Activated CD4-positive, alpha-beta memory T cell treated with anti-CD3 and anti-CD28 coated beads for 36 hours (primary cell): ENCODE results near the gene KRT79. TPM values are rescaled to one million over a fixed set of nuclear protein-coding genes. Genes with fewer than 3 reads are reported as not detected.
"Not testable (repeated sequence)": the region's sequence is repeated elsewhere in the genome, so short reads cannot be mapped to it uniquely, and the experiment has no call there.

Experiments used
- CTCF ChIA-PET: fragments of 350-600 bp; sonication (Branson Sonifier 250); formaldehyde crosslinking; loops from one replicate; lab custom pipeline; 2021; ENCODE audit warnings: antibody characterized with exemption, inconsistent platforms; lab: Charles Lee
- POLR2A ChIA-PET: fragments of 350-600 bp; sonication (Branson Sonifier 250); formaldehyde crosslinking; loops from one replicate; lab custom pipeline; 2021; ENCODE audit warnings: antibody characterized with exemption; lab: Charles Lee
- DNase-seq: peaks from one replicate; pipeline ENCODE4 v3.0.0-alpha.2; 2020
- H3K27ac Mint-ChIP-seq: one replicate; pipeline ENCODE4 v1.8.0; 2021; ENCODE audit warnings: mixed read lengths
- H3K27me3 Mint-ChIP-seq: one replicate; pipeline ENCODE4 v1.8.0; 2021; ENCODE audit warnings: mixed read lengths
- H3K36me3 Mint-ChIP-seq: one replicate; pipeline ENCODE4 v1.8.0; 2021; ENCODE audit warnings: mixed read lengths
- H3K4me1 Mint-ChIP-seq: one replicate; pipeline ENCODE4 v1.8.0; 2021; ENCODE audit warnings: low read depth, mixed read lengths
- H3K4me3 Mint-ChIP-seq: one replicate; pipeline ENCODE4 v1.8.0; 2021; ENCODE audit warnings: mild to moderate bottlenecking, mixed read lengths
- H3K9me3 Mint-ChIP-seq: one replicate; pipeline ENCODE4 v1.8.0; 2021; ENCODE audit warnings: mixed read lengths
- intact Hi-C: fragments of 100-400 bp; cut with micrococcal nuclease; formaldehyde crosslinking; loops from one replicate; pipeline ENCODE4 v1.15.1; 2023
- total RNA-seq, 2 experiments: library from RNA; stranded (reverse); gene quantifications; one replicate each; pipeline ENCODE4 v1.2.3, GENCODE V29; 2021

The KRT79 gene
- total RNA-seq, 2 experiments from 2014 or later: not detected

DNA sequence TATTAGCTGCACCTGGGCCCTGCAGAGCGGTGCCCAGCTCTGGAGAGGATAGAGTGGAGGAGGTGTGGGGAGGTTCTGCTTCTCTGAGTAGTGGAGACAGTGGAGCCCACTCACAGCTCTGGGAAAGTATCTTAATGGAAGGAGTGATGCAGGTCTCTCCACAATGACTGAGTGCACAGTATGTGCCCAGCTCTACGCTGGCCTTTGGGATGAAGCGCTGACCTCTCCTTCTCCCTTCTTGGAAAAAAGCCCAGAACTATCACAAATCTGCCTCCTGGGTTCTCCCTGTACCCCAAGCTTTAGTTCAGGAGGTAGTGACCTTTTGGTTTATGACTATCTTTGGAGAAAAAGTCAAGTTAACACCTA, 37.7 kb downstream of the KRT79 start:
- H3K4me3 Mint-ChIP-seq: no peak overlapping the region
- H3K27ac Mint-ChIP-seq: no peak overlapping the region
- H3K36me3 Mint-ChIP-seq: no peaks in the 10 kb centered on the region
- ChIA-PET POLR2A (no interaction called here), CTCF (no interaction called here)
- no peak for DNase-seq
- H3K9me3 Mint-ChIP-seq: no peaks in the 10 kb centered on the region
- H3K4me1 Mint-ChIP-seq: no peaks in the 10 kb centered on the region
- peaks cover 4% of the 10 kb centered on the region for H3K27me3 Mint-ChIP-seq
- intact Hi-C loops: no loop called here

DNA sequence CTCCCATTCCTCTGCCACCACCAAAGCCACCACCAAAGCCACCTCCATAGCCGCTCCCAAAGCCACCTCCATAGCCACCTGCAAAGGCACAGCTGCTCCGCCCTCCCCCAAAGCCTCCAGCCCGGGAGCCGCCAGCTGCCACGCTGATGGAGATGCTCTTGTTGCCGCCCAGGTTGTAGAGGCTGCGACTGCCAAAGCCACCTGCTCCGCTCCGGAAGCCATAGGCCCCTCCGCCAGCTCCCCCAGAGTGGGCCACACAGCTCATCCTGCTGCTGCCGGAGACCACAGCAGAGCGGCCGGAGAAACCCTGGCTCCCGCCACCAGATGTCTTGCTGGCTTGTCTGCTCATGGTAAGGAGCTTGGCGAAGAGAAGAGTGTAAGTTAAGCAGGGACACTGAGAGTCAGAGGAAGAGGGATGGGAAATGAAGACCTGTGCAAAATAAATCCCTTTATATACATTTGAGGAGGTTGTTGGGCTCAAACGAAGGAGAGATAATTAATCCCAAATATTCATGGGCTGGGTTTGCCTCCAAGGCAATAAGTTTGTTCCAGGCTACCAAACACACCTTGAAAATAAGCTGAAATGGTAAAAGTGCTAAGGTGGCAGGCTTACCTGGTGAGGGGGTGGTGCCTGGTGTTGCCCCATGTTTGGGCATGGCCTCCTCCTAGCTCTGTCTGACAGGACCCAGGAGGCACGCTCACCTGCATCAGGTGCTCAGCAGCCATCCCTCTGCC, 38.2 kb downstream of the KRT79 start, which contains the start of gene KRT3:
TSS of gene KRT3 (minus strand) at position 424 of the 735 bp plus-strand sequence. CDS start at position 349, 75 bp downstream.
- DNase-seq: no peak
- Mint-ChIP-seq H3K27ac (no peak within 1 kb of the TSS), H3K9me3 (no peaks in the 10 kb centered on the region), H3K4me3 (no peak within 1 kb of the TSS), H3K27me3 (peaks cover 4% of the 10 kb centered on the region), H3K36me3 (no peaks in the 10 kb centered on the region), H3K4me1 (no peaks in the 10 kb centered on the region)
- POLR2A ChIA-PET: no interaction called here
- CTCF ChIA-PET: no interaction called here
- intact Hi-C loops: no loop called here

GRCh38 chr12:52795332-52795674, 38.8 kb downstream of the KRT79 start:
- intact Hi-C loops, DNase-seq, H3K27me3 Mint-ChIP-seq, H3K27ac Mint-ChIP-seq, H3K4me3 Mint-ChIP-seq, H3K36me3 Mint-ChIP-seq, POLR2A ChIA-PET, H3K9me3 Mint-ChIP-seq, H3K4me1 Mint-ChIP-seq: not testable (repeated sequence)
- CTCF ChIA-PET: interaction anchor here (1.2 kb wide), 1 partner anchor 84 kb away, joined by 3 read pairs; no protein-coding TSS in a partner anchor

- Mint-ChIP-seq H3K36me3 (no peaks in the 10 kb centered on the region), H3K27ac (no peak overlapping the region), H3K9me3 (no peaks in the 10 kb centered on the region), H3K4me1 (peaks cover 3% of the 10 kb centered on the region), H3K4me3 (no peak overlapping the region), H3K27me3 (peaks cover 12% of the 10 kb centered on the region)
- no peak for DNase-seq
- POLR2A ChIA-PET: no interaction called here
- CTCF ChIA-PET: interaction anchor here (1.2 kb wide), 1 partner anchor 85 kb away, joined by 3 read pairs; no protein-coding TSS in a partner anchor
- intact Hi-C loops: no loop called here
These were observed 39.4 kb downstream of the KRT79 start for GRCh38 chr12:52794479-52795331.

DNA sequence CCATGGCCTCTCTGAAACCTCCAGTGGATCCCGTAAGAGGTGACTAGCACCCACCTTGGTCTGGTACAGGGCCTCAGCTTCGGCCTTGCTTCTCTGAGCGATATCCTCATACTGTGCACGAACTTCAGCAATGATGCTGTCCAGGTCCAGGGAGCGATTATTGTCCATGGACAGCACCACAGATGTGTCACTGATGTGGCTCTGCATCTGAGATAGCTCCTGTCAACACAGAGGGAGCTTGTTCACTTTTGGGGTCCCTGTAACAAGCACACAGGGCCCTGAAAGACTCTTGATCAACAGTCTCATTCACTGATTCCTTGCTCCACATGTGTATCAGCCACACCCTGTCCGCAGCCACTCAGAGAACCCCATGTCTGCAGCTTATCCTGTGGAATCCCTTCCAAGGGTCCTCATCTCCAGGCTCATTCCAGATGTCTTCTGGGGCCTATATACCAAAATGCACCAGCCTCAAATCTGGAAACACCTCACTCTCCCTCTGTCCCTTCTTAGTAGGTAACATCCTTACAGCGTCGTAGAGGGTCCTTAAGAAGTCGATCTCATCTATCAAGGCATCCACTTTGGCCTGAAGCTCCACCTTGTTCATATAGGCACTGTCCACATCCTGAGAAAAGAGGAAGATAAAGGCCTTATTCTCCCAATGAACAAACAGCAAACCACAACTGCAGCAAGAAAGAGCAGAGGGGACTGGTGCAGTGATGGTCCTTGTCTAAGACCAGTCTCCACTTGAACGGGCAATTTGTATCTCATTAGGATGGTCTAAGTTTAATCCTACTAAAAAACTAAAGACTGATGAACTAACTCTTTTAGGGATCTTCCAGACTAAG, 41.7 kb downstream of the KRT79 start:
- ChIA-PET CTCF (no interaction called here), POLR2A (no interaction called here)
- Mint-ChIP-seq H3K4me1 (peaks cover 3% of the 10 kb centered on the region), H3K9me3 (no peaks in the 10 kb centered on the region), H3K4me3 (no peak overlapping the region), H3K27ac (no peak overlapping the region), H3K27me3 (peaks cover 21% of the 10 kb centered on the region), H3K36me3 (no peaks in the 10 kb centered on the region)
- intact Hi-C loops: no loop called here
- no peak for DNase-seq

DNA sequence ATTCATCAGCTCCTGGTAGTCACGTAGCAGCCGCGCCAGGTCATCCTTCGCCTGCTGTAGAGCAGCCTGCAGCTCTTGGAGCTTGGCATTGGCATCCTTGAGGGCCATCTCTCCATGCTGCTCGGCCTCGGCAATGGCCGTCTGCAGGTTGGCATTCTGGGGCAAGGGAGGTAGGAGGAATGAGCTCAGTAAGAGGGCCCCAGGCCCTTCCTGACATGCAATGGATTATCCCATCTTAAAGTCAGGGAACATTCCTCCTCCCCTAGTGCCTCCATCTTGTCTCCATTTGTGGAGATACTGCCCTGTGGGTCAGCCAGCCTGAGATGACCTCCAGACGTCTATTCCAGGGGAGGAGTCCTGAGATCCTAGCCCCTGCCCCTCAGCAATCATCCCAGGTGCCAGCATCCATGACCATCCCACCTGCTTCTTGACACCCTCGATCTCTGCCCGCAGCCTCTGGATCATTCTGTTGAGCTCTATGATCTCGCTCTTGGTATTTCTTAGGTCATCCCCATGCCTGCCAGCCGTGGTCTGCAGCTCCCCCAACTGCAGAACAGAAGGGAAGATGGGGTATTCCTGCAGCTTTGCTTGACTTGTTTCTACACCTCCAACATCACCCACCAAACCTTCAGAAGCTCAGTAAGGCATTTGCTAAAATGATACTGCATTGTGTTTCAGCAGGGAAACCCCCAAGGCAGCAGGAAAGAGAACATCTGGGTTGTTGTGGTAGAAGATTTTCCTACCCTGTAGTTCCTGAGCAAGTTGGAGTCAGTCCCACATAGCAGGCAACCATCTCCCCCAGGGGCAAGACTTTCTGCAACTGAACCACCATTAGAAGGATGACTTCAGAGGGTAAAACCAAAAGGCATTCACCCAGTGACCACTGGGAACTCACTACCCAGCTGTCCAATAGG, 42.6 kb downstream of the KRT79 start:
- no peaks in the 10 kb centered on the region for H3K9me3 Mint-ChIP-seq
- no peaks in the 10 kb centered on the region for H3K36me3 Mint-ChIP-seq
- intact Hi-C loops: no loop called here
- POLR2A ChIA-PET: no interaction called here
- no peak overlapping the region for H3K4me3 Mint-ChIP-seq
- peaks cover 3% of the 10 kb centered on the region for H3K4me1 Mint-ChIP-seq
- CTCF ChIA-PET: no interaction called here
- no peak overlapping the region for H3K27ac Mint-ChIP-seq
- DNase-seq: no peak
- peaks cover 21% of the 10 kb centered on the region for H3K27me3 Mint-ChIP-seq

- no peaks in the 10 kb centered on the region for H3K36me3 Mint-ChIP-seq
These were observed 43.5 kb downstream of the KRT79 start for GRCh38 chr12:52790427-52791270.

DNA sequence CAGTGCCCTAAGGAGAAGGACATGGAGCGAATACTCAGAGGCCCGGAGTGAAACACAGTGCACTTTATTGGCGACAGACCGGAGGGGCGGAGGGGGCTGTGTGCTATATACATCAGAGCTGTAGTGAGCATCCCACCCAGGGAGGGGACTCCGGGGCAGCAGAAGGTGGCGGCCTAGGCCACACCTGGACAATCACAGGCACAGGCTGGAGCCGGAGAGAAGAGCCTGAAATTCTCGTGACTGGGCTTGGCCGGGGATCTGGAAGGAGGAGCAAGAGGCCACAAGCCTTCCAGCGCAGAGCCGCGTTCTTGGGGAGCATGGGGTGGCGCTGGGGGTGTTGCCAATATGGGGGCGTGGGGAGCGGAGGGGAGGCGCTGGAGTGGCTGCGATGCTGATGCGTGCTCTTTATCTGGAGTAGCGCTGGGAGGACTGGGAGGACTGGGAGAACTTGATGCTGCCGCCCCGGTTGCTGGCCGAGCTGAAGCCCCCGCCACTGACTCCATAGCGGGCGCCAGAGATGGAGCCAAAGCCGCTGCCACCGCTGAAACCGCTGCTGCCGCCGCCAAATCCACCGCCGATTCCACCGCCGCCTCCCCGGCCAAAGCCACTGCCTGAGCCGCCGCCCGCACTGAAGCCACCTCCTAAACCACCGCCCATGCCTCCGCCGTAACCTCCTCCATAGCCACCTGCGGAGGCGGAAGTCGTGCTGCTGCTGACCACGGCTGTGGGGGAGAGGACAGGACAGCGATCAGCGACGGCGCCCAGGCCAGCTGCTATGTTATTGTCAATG, 44.3 kb downstream of the KRT79 start:
- intact Hi-C loops: no loop called here

More at GRCh38 chr12:52790427-52791270, 43.5 kb downstream of the KRT79 start:
- H3K9me3 Mint-ChIP-seq: no peaks in the 10 kb centered on the region
- ChIA-PET CTCF (no interaction called here), POLR2A (no interaction called here)
- intact Hi-C loops: no loop called here
- peaks cover 3% of the 10 kb centered on the region for H3K4me1 Mint-ChIP-seq
- H3K4me3 Mint-ChIP-seq: no peak overlapping the region
- H3K27me3 Mint-ChIP-seq: peaks cover 21% of the 10 kb centered on the region
- DNase-seq: no peak
- H3K27ac Mint-ChIP-seq: no peak overlapping the region

DNA sequence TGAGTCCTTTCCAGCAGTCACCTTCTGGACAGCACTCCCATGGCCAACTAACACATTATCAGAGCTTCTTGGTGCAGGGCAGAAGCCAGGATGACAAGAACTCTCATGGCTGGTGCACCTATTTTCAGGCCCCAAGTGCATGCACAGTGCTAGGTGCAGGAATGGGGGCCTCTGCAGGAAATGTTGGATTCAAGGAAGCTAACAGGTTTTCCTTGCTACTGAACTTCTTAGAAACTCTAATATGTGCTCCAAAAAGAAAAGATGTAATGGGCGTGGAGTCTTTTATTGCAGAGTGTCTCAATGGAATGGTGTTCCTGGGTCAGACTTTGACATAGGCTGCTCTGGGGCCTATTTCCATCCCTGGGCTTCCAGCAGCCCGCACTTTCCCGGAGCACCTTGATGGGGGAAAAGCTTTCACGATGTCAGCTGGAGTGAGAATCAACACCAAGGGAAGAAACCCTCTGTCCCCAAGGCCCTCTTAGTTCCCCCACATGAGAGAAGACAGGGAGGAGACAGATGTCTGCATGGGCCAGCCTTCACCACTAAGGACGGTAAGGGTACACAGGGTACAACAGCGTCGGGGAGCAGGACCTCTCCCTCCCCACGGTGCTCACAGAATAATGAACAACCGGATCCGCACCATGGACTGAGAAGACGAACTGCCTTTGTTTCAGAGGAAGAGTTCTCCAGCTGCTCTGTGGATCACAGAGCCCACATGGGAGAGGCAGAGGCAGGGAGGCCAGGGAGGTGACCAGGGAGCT, 45.1 kb downstream of the KRT79 start:
- H3K27ac Mint-ChIP-seq: no peak overlapping the region
- intact Hi-C loops: no loop called here
- CTCF ChIA-PET: interaction anchor here (1.4 kb wide), 1 partner anchor 90 kb away, joined by 4 read pairs; no protein-coding TSS in a partner anchor

More for the DNA sequence above, 44.3 kb downstream of the KRT79 start:
- DNase-seq: peak; percentile 11
- ChIA-PET POLR2A (no interaction called here), CTCF (no interaction called here)
- Mint-ChIP-seq H3K4me3 (no peak overlapping the region), H3K36me3 (no peaks in the 10 kb centered on the region), H3K9me3 (no peaks in the 10 kb centered on the region), H3K4me1 (peaks cover 3% of the 10 kb centered on the region), H3K27ac (no peak overlapping the region), H3K27me3 (peaks cover 26% of the 10 kb centered on the region)

More for the DNA sequence above, 45.1 kb downstream of the KRT79 start:
- peaks cover 28% of the 10 kb centered on the region for H3K27me3 Mint-ChIP-seq
- peaks cover 3% of the 10 kb centered on the region for H3K4me1 Mint-ChIP-seq
- no peak overlapping the region for H3K4me3 Mint-ChIP-seq
- H3K9me3 Mint-ChIP-seq: no peaks in the 10 kb centered on the region
- no peak for DNase-seq
- H3K36me3 Mint-ChIP-seq: no peaks in the 10 kb centered on the region
- POLR2A ChIA-PET: no interaction called here
